ENCODE data around the gene USP49. TPM values are rescaled to one million over a fixed set of nuclear protein-coding genes. Genes with fewer than 3 reads are reported as not detected.
"Not testable (repeated sequence)": the region's sequence is repeated elsewhere in the genome, so short reads cannot be mapped to it uniquely, and the experiment has no call there.

The USP49 gene
- total RNA-seq, 4 donors from 2014 or later, result 0.27 to 2.8 (median 1.1) TPM

DNA sequence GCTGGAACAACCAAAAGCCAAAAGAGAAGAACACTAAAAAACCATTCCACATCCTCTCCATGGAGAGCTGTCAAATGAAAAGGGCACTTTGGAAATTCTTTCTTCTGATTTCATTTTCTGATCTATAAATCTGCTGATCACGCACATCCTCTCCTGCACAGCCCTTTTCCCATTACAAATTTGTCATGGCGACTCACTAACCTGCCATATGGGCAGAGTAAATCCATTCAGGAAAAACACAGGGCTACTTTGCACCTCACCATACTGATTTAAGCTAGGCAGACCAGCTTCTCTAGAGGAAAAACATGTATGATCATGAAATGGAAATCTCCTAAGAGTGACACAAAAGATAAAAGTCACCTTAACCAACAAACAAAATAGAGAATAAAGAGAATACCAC is 81.7 kb downstream of the USP49 start:
- Histone ChIP-seq H3K9me3 (no peaks in the 10 kb centered on the region), H3K4me1 (peaks cover 0 to 17% of the 10 kb centered on the region in 2 donors), H3K4me3 (no peak overlapping the region), H3K27ac (no peak overlapping the region), H3K27me3 (no peaks in the 10 kb centered on the region), H3K36me3 (no peaks in the 10 kb centered on the region)
- in situ Hi-C loops (cut with MboI; ENCODE audit: low sequenced_read_pairs in 4 of 4) (no loop called here), intact Hi-C loops (cut with DNase I; ENCODE audit: low total_unique reads) (no loop called here)
- no peak for DNase-seq
- no peak for TF ChIP-seq POLR2A (IDR thresholded peaks at IDR 0.05)
- TF ChIP-seq, protein P1, sequence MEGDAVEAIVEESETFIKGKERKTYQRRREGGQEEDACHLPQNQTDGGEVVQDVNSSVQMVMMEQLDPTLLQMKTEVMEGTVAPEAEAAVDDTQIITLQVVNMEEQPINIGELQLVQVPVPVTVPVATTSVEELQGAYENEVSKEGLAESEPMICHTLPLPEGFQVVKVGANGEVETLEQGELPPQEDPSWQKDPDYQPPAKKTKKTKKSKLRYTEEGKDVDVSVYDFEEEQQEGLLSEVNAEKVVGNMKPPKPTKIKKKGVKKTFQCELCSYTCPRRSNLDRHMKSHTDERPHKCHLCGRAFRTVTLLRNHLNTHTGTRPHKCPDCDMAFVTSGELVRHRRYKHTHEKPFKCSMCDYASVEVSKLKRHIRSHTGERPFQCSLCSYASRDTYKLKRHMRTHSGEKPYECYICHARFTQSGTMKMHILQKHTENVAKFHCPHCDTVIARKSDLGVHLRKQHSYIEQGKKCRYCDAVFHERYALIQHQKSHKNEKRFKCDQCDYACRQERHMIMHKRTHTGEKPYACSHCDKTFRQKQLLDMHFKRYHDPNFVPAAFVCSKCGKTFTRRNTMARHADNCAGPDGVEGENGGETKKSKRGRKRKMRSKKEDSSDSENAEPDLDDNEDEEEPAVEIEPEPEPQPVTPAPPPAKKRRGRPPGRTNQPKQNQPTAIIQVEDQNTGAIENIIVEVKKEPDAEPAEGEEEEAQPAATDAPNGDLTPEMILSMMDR (IDR thresholded peaks at IDR 0.05 in 4 of 5, conservative IDR thresholded peaks at IDR 0.05 in 1 of 5), result no peak
- no peak for ATAC-seq

DNA sequence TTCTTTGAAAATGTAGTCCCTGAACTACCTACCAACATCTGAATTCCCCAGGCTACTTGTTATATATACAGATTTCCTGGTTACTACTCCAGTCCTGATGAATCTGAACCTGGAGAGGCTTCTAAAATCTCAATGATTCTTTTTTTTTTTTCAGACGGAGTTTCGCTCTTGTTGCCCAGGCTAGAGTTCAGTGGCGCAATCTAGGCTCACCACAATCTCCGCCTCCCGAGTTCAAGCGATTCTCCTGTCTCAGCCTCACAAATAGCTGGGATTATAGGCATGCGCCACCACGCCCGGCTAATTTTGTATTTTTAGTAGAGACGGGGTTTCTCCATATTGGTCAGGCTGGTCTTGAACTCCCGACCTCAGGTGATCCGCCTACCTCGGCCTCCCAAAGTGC is 83.2 kb downstream of the USP49 start:
- in situ Hi-C loops (cut with MboI; ENCODE audit: low sequenced_read_pairs in 4 of 4); ATAC-seq; H3K27me3 ChIP-seq; H3K27ac ChIP-seq; DNase-seq; H3K36me3 ChIP-seq; intact Hi-C loops (cut with DNase I; ENCODE audit: low total_unique reads); H3K9me3 ChIP-seq; H3K4me3 ChIP-seq: not testable (repeated sequence)
- peaks cover 0 to 17% of the 10 kb centered on the region in 2 donors for H3K4me1 ChIP-seq

DNA sequence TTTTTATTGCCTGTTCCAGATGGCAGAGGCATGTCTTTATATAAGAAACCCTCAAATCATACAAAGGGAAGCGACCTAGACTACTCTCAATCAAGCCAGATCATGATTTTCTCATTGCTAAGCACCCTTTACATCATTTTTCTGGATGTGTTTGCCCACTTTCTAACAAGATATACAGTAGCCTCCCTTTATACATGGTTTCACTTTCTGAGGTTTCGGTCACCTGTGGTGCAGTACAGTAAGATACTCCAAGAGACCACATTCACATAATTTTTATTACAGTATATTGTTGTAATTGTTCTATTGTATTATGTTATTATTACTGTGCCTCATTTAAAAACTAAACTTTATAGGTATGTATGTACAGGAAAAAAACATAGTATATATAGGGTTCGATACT is 84.1 kb downstream of the USP49 start:
- ATAC-seq, result no peak
- in situ Hi-C loops (cut with MboI; ENCODE audit: low sequenced_read_pairs in 4 of 4) (no loop called here), intact Hi-C loops (cut with DNase I; ENCODE audit: low total_unique reads) (no loop called here)
- Histone ChIP-seq H3K27me3 (no peaks in the 10 kb centered on the region), H3K9me3 (no peaks in the 10 kb centered on the region), H3K4me3 (no peak overlapping the region), H3K4me1 (peaks cover 0 to 16% of the 10 kb centered on the region in 2 donors), H3K27ac (no peak overlapping the region), H3K36me3 (no peaks in the 10 kb centered on the region)
- DNase-seq, result no peak
- TF ChIP-seq POLR2A (IDR thresholded peaks at IDR 0.05), result no peak
- TF ChIP-seq, protein P1 (IDR thresholded peaks at IDR 0.05 in 4 of 5, conservative IDR thresholded peaks at IDR 0.05 in 1 of 5), result no peak

DNA sequence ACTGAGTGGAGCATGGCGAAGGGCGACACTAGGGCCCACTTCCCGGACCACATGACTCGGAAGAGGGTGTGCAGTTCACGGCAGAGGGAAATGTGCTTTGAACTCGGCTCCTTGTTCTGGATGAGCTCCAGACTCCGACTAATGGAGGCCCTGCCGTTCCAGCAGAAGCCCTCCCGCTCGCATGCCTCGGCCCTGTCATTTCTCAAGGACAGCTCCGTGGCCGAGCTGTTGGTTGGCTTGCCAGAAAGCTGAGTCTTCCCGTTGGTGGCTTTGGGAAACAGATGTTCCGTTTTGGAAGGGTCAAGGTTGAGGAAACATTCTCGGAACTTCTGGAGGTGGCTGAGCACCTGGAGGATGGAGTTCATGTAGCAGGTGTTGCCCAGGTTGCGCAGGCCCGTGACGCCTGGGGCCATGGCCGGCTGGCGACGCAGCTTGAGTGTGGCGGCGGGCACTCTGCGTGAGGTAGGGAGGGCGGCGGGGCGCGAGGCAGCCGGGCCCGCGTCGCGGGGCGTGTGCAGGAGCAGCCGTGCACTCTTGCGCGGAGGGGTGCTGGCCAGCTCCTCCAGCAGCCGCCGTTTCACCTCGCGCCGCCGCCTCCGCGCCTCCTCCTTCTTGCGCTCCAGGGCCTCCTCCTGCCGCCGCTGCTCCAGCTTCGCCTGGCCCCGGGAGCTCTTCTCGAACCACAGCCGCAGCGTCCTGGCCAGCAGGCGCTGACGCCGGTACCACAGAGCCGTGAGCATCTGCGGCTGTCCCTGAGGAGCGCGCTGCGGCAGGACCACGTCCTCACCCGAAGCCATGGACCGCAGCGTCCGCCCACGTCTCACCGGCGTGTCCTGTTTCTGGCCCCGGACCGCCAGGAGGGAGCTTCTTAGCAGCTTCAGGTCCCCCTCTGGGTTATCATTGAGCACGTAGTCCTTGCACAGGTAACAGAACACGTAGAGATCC is 89.1 kb downstream of the USP49 start:
- in situ Hi-C loops (cut with MboI; ENCODE audit: low sequenced_read_pairs in 4 of 4) (no loop called here), intact Hi-C loops (cut with DNase I; ENCODE audit: low total_unique reads) (no loop called here)

DNA sequence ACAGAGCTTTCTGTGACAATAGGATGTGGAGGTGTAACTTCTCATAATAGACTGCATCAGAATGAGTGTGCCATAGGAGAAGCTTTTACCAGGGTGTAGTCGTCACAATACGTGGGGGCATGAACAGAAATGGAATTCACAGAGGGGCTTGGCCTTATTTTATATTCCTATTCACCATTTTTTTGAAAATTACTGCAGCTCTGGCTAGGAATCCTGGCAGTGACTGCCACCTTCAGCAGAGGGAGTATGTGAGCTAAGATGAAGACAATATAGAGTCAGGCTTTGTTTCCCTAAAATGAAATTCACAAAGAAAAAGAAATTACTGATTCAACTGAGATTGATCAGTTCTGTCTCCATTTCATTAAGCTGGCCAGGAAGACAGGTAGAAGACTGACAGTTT is 93.8 kb downstream of the USP49 start:
- Histone ChIP-seq H3K36me3 (peaks cover 0 to 14% of the 10 kb centered on the region in 2 donors), H3K9me3 (no peaks in the 10 kb centered on the region), H3K27me3 (no peaks in the 10 kb centered on the region), H3K4me1 (no peaks in the 10 kb centered on the region), H3K27ac (no peak overlapping the region), H3K4me3 (no peak overlapping the region)
- DNase-seq (no peak), ATAC-seq (no peak)
- no peak for TF ChIP-seq POLR2A (IDR thresholded peaks at IDR 0.05)
- TF ChIP-seq, protein P1 (IDR thresholded peaks at IDR 0.05 in 4 of 5, conservative IDR thresholded peaks at IDR 0.05 in 1 of 5), result no peak
- in situ Hi-C loops (cut with MboI; ENCODE audit: low sequenced_read_pairs in 4 of 4), result no loop called here
- intact Hi-C loops (cut with DNase I; ENCODE audit: low total_unique reads), result no loop called here

More for the DNA sequence above, 89.1 kb downstream of the USP49 start:
- no peak for DNase-seq
- no peaks in the 10 kb centered on the region for H3K9me3 ChIP-seq
- H3K4me1 ChIP-seq, result no peaks in the 10 kb centered on the region
- TF ChIP-seq, protein P1 (IDR thresholded peaks at IDR 0.05 in 4 of 5, conservative IDR thresholded peaks at IDR 0.05 in 1 of 5), result no peak
- no peak for TF ChIP-seq POLR2A (IDR thresholded peaks at IDR 0.05)
- no peaks in the 10 kb centered on the region for H3K36me3 ChIP-seq
- H3K4me3 ChIP-seq, result no peak overlapping the region
- H3K27ac ChIP-seq, result no peak overlapping the region
- ATAC-seq, result no peak
- no peaks in the 10 kb centered on the region for H3K27me3 ChIP-seq
